Heart right ventricle (tissue), 16 donors: ENCODE results near the gene PYGM. TPM values are rescaled to one million over a fixed set of nuclear protein-coding genes. Genes with fewer than 3 reads are reported as not detected.
A peak's percentile ranks its signal among the peaks of the same experiment; 100 is the strongest.

ENCODE experiments used
- ATAC-seq, 8 donors: fragments of 200-7000 bp; cut with Tn5 transposase; one replicate each; pipeline ENCODE4 v1.9.1; 2020; ENCODE audit warnings: mild to moderate bottlenecking in 8 of 8, moderate library complexity in 8 of 8, moderate number of reproducible peaks in 1 of 8
- DNase-seq, 2 donors: peaks; one replicate each; pipeline ENCODE4 v3.0.0-alpha.2; 2020
- H3K27ac ChIP-seq, 10 donors: fragments of 200-600 bp; sonication (generic) in 2 of 10; one replicate each; pipeline versions ENCODE4 v1.5.0 to v1.8.0; 2020 to 2022; ENCODE audit warnings: mild to moderate bottlenecking in 3 of 10
- H3K27me3 ChIP-seq, 7 donors: fragments of 200-600 bp; one replicate each; pipeline ENCODE4 v1.8.0; 2021 to 2022; ENCODE audit warnings: mild to moderate bottlenecking in 2 of 7
- H3K36me3 ChIP-seq, 9 donors: fragments of 200-600 bp; sonication (generic) in 1 of 9; one replicate each; pipeline versions ENCODE4 v1.5.0 to v1.8.0; 2020 to 2022; ENCODE audit warnings: mild to moderate bottlenecking in 2 of 9
- H3K4me1 ChIP-seq, 9 donors: fragments of 200-600 bp; sonication (generic) in 1 of 9; one replicate each; pipeline versions ENCODE4 v1.5.0 to v1.8.0; 2020 to 2022; ENCODE audit warnings: mild to moderate bottlenecking in 4 of 9
- H3K4me3 ChIP-seq, 10 donors: fragments of 200-600 bp; sonication (generic) in 2 of 10; one replicate each; pipeline versions ENCODE4 v1.5.0 to v1.8.0; 2020 to 2022; ENCODE audit warnings: mild to moderate bottlenecking in 7 of 10, moderate library complexity in 2 of 10
- H3K9me3 ChIP-seq, 11 donors: fragments of 200-600 bp in 10 of 11; sonication (generic) in 2 of 11; one replicate each; pipeline versions ENCODE4 v1.5.0 to v1.8.0; 2013 to 2022; ENCODE audit warnings: mild to moderate bottlenecking in 2 of 11, control low read depth in 1 of 11, moderate library complexity in 1 of 11
- WGBS, 2 donors: extraction: QIAGEN DNeasy Blood & Tissue Kit; methylation state at CpG; one replicate each; pipeline ENCODE4 v1.1.7; 2013; ENCODE audit warnings: inconsistent platforms in 1 of 2; 5-methylcytosine and 5-hydroxymethylcytosine counted together
- intact Hi-C, 10 donors: fragments of 100-400 bp; cut with DNase I; formaldehyde crosslinking; loops; one replicate each; pipeline versions ENCODE4 v1.11.1 to v1.14.2; 2022
- polyA plus RNA-seq, 2 donors: library from polyadenylated mRNA; stranded (reverse); fragments of 200-250 nt; gene quantifications; one replicate each; pipeline ENCODE4 v1.2.3, GENCODE V29; 2013
- total RNA-seq, 10 donors: library from RNA; stranded (reverse); fragmentation: NEBNext Ultra II Directional in 3 of 10; extraction: Animal tissue kit (Norgen Biotek cat#: 25700) in 3 of 10; gene quantifications; one replicate each; pipeline versions ENCODE4 v1.2.1 to v1.2.4, GENCODE V29; 2021 to 2023
- TF ChIP-seq, protein P1 (sequence below), 9 donors: fragments of 200-600 bp; sonication (generic) in 2 of 9; IDR thresholded peaks; one replicate each; pipeline versions ENCODE4 v1.5.0 to v1.8.0; 2021 to 2022; ENCODE audit warnings: antibody characterized with exemption in 9 of 9, mild to moderate bottlenecking in 5 of 9, moderate library complexity in 1 of 9
- donor health status: Arrhythmogenic right ventricular cardiomyopathy.
- donor health status: ischemic (EF 13 %, LVEDD 7.1; RV severe dilation, severe dysfunction).
- donor health status: healthy with polysubstance abuse.
- donor health status: DM: no; HTN: yes; CAD: no.
- donor health status: DM: no; HTN: no; CAD: no.
- donor health status: ischemic (EF 25% LVEDD 6.9; RV normal size, moderate dysfunction).
- donor health status: ischemic (EF 25% LVEDD 5.7; RV mildly dilated, moderate dysfunction).
- donor health status: healthy.
- donor health status: DM: yes; HTN: yes; CAD: no.
- donor health status: Ischemic cardiomyopathy.
- donor health status: ischemic (EF 35%, LVEDD 5.7; RV mildly dilated, moderate dysfunction).
- donor health status: nonischemic (EF 11% LVEDD 7.7; RV severe dilation, severe dysfunction).
- donor health status: DM: yes; HTN: yes; CAD: no.
- donor health status: PGD.
- donor health status: ischemic (EF 29% LVEDD 5.4; RV normal size, mild dysfunction).
- donor health status: nonischemic (EF 23%, LVEDD 6.1; RV moderate dilation, normal function).

Gene PYGM
- total and polyA plus RNA-seq, 12 donors, result 11.3 to 249 (median 115) TPM

DNA sequence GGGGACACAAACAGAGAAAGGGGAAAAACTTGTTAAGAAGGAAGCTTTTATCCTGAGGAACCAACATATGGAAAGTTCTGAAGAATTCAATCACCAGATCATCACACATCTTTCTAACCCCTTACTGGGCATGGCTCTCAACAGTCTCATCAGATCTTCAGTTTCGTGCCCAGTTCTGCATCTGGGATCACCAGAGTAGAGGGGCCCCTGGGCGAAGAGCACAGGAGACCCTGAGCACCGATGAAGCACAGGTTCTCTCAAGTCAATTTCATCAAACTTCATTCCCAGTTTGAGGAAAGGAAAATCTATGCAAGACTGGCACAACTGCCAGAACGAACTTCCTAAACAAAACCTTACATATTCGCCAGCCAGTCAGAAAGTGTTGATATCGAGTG, 8.5 kb upstream of the PYGM start:
- no peak for ATAC-seq
- intact Hi-C loops, result no loop called here
- peak overlapping the region in 2 of 10 donors; percentile 53 to 61 for H3K27ac ChIP-seq
- no peaks in the 10 kb centered on the region for H3K27me3 ChIP-seq
- DNase-seq, result no peak
- H3K4me1 ChIP-seq, result peaks cover 19 to 70% (median 50%) of the 10 kb centered on the region in 9 donors
- H3K4me3 ChIP-seq, result no peak overlapping the region
- H3K9me3 ChIP-seq, result no peaks in the 10 kb centered on the region
- TF ChIP-seq, protein P1, sequence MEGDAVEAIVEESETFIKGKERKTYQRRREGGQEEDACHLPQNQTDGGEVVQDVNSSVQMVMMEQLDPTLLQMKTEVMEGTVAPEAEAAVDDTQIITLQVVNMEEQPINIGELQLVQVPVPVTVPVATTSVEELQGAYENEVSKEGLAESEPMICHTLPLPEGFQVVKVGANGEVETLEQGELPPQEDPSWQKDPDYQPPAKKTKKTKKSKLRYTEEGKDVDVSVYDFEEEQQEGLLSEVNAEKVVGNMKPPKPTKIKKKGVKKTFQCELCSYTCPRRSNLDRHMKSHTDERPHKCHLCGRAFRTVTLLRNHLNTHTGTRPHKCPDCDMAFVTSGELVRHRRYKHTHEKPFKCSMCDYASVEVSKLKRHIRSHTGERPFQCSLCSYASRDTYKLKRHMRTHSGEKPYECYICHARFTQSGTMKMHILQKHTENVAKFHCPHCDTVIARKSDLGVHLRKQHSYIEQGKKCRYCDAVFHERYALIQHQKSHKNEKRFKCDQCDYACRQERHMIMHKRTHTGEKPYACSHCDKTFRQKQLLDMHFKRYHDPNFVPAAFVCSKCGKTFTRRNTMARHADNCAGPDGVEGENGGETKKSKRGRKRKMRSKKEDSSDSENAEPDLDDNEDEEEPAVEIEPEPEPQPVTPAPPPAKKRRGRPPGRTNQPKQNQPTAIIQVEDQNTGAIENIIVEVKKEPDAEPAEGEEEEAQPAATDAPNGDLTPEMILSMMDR (IDR thresholded peaks at IDR 0.05), result no peak
- H3K36me3 ChIP-seq, result peaks cover 13 to 100% (median 95%) of the 10 kb centered on the region in 9 donors
- 87 to 89% methylated on average over 6 of the region's 6 CpGs for WGBS, 2 donors

DNA sequence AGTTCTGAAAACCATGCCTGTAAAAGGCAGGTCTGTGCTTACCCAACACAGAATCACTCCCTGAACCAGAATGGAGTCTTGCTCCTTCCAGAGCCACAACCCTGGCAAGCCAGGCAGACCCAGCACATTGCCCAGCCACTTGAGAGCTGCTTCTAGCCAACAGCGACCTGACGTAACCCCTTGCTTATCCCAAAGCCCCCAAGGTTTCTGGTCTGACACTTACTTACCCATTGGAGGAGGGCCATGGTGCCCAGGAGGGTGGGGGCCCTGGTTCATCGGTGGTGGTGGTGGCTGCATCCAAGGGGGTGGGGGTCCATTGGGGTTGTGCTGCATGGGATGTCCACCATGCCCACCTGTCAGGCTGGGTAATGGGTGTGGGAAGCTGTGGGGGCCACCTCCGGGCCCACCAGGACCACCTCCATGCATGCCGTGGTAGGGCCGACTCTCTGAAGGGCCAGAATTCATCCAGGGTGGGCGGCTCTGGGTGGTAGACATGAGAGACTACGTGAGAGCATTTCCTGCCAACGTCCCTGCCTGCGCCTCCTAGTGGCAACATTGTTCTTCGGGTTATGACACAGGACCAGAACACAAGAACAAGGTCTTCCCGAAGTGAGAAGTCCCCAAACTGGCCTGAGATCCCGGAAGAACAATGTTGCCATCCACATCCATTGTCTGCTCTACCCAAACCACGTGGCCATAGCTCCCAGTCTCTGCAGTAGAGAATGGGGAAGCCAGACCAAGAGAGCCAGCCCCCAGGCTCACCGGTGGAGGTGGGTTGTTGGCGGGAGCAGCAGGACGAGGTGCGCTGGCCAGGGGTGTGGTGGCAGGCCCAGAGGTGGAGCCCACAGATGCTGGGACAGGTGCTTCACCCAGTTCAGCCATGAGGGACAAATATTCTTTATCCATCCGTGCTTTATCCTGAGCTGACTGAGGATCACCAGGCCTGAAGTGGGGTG, 7.8 kb upstream of the PYGM start:
- Histone ChIP-seq H3K4me3 (no peak overlapping the region), H3K27ac (peak overlapping the region in 7 of 10 donors; percentile 7 to 61 (median 25)), H3K9me3 (no peaks in the 10 kb centered on the region), H3K4me1 (peaks cover 25 to 70% (median 50%) of the 10 kb centered on the region in 9 donors), H3K36me3 (peaks cover 13 to 100% (median 88%) of the 10 kb centered on the region in 9 donors), H3K27me3 (no peaks in the 10 kb centered on the region)
- WGBS, 2 donors, result 49 to 50% methylated on average over 19 of the region's 19 CpGs
- intact Hi-C loops, result no loop called here
- ATAC-seq (peak in 7 of 8 donors; percentile 4 to 36 (median 23)), DNase-seq (peak in 1 of 2 donors; percentile 73)
- TF ChIP-seq, protein P1 (IDR thresholded peaks at IDR 0.05), result peak; percentile 59 to 86 (median 78)

DNA sequence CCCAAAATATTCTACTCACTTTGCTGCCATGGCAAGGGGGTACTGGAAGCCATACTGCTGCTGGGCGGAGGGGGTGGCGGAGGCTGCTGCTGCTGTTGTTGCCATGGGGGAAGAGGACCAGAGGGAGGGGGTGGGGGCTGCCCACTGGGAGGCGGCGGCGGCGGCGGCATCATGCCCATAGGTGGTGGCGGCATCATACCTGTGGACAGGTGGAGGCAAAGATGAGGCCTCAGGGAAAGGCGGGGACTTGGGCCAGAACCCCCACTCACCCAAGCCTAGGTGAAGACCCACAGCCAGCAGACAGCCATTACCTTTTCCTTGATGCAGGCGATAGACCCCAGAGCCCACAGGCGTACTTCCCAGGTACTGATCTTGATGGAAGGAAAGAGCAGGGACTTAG, 7.1 kb upstream of the PYGM start:
- TF ChIP-seq, protein P1 (IDR thresholded peaks at IDR 0.05), result no peak
- Histone ChIP-seq H3K27ac (peak overlapping the region in 4 of 10 donors; percentile 22 to 61 (median 38)), H3K27me3 (no peaks in the 10 kb centered on the region), H3K4me3 (no peak overlapping the region), H3K36me3 (peaks cover 13 to 100% (median 82%) of the 10 kb centered on the region in 9 donors), H3K4me1 (peaks cover 25 to 70% (median 50%) of the 10 kb centered on the region in 9 donors), H3K9me3 (no peaks in the 10 kb centered on the region)
- intact Hi-C loops, result no loop called here
- DNase-seq (no peak), ATAC-seq (no peak)
- WGBS, 2 donors, result 98% methylated on average over 11 of the region's 11 CpGs

DNA sequence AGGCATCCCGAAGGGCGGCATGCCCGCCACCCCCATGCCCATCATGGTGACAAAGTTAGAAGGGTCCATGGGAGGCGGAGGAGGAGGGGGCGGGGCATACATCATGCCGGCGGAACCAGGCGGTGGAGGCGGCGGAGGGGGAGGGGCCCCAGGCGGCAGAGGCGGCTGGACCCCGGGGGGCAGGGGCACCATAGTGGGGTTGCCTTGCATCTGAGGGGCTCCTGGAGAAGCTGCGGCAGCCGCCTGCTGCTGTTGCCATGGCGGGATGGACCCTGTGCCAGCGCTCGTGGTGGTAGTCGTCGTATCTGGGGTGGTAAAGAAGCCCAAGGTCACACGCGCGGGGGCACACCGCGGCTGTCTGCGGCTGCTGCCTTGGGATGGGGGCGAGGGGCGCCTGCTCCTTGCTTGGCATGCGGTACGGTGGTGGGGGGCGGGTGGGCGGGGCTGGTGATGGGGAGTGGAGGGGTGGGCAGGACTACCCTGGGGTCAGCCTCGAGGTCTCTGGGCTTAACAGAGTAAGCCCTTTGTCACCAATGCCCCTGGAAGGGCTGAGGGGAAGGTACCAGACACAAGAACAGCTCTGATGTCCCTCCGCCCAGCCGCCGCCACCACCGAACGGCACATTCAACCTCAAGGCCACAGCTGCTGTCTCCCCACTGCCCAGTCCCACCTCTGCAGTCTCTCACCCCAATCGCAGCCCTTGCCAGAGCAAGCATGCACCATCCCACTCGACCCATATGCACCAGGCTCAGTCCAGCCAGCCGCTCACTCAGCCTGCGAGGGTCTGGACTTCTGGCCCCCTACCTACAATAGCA, 6.3 kb upstream of the PYGM start:
- DNase-seq (no peak), ATAC-seq (peak in 1 of 8 donors; percentile 8)
- no peak overlapping the region for H3K4me3 ChIP-seq
- TF ChIP-seq, protein P1 (IDR thresholded peaks at IDR 0.05), result no peak
- intact Hi-C loops, result no loop called here
- no peak overlapping the region for H3K27ac ChIP-seq
- peaks cover 13 to 96% (median 74%) of the 10 kb centered on the region in 9 donors for H3K36me3 ChIP-seq
- H3K9me3 ChIP-seq, result no peaks in the 10 kb centered on the region
- H3K27me3 ChIP-seq, result no peaks in the 10 kb centered on the region
- peaks cover 25 to 71% (median 53%) of the 10 kb centered on the region in 9 donors for H3K4me1 ChIP-seq
- WGBS, 2 donors, result 86 to 90% methylated on average over 42 of the region's 42 CpGs
